Neural cell (in vitro differentiated cells): ENCODE results near the gene RABEP2.
A peak's percentile ranks its signal among the peaks of the same experiment; 100 is the strongest.

Source experiments
- EP300 ChIP-seq: fragments of 450-650 bp; conservative IDR thresholded peaks from 2 replicates; pipeline ENCODE4 v1.6.1; 2014; ENCODE audit warnings: antibody characterized with exemption, mild to moderate bottlenecking, moderate library complexity; ENCODE audit not compliant: poor library complexity, severe bottlenecking
- EZH2 ChIP-seq: fragments of 200-600, 300-800 bp; shearing (Covaris generic), sonication (generic); IDR thresholded peaks from 2 replicates; pipeline ENCODE4 v1.6.1; 2014; ENCODE audit warnings: antibody characterized with exemption, low read length, borderline replicate concordance, mild to moderate bottlenecking; ENCODE audit not compliant: insufficient read depth, poor library complexity, severe bottlenecking
- MXI1 ChIP-seq: fragments of 450-650 bp; conservative IDR thresholded peaks from 2 replicates; pipeline ENCODE4 v1.6.1; 2014; ENCODE audit warnings: antibody characterized with exemption, mild to moderate bottlenecking; ENCODE audit not compliant: poor library complexity, severe bottlenecking
- POLR2AphosphoS5 ChIP-seq: IDR thresholded peaks from 2 replicates; pipeline ENCODE4 v1.6.1; 2012
- RAD21 ChIP-seq: fragments of 450-650 bp; conservative IDR thresholded peaks from 2 replicates; pipeline ENCODE4 v1.6.1; 2014; ENCODE audit warnings: antibody characterized with exemption, mild to moderate bottlenecking, moderate library complexity
- SMC3 ChIP-seq: fragments of 450-650 bp; conservative IDR thresholded peaks from 2 replicates; pipeline ENCODE4 v1.6.1; 2014; ENCODE audit warnings: antibody characterized with exemption, mild to moderate bottlenecking, moderate library complexity; ENCODE audit not compliant: poor library complexity
- TF ChIP-seq, protein P1 (sequence below): fragments of 450-650 bp; IDR thresholded peaks from 2 replicates; pipeline ENCODE4 v1.5.1; 2014; ENCODE audit warnings: antibody characterized with exemption, mild to moderate bottlenecking, moderate library complexity; ENCODE audit not compliant: poor library complexity, severe bottlenecking
- TF ChIP-seq, protein P2 (sequence below): IDR thresholded peaks from 2 replicates; pipeline ENCODE4 v1.6.1; 2012; ENCODE audit warnings: borderline replicate concordance

GRCh38 chr16:28879261-28879840 is 45.7 kb downstream of the RABEP2 start:
- TF ChIP-seq RAD21 (no peak), POLR2AphosphoS5 (no peak), EZH2 (no peak), EP300 (no peak), MXI1 (no peak), SMC3 (no peak)
- TF ChIP-seq, protein P1, sequence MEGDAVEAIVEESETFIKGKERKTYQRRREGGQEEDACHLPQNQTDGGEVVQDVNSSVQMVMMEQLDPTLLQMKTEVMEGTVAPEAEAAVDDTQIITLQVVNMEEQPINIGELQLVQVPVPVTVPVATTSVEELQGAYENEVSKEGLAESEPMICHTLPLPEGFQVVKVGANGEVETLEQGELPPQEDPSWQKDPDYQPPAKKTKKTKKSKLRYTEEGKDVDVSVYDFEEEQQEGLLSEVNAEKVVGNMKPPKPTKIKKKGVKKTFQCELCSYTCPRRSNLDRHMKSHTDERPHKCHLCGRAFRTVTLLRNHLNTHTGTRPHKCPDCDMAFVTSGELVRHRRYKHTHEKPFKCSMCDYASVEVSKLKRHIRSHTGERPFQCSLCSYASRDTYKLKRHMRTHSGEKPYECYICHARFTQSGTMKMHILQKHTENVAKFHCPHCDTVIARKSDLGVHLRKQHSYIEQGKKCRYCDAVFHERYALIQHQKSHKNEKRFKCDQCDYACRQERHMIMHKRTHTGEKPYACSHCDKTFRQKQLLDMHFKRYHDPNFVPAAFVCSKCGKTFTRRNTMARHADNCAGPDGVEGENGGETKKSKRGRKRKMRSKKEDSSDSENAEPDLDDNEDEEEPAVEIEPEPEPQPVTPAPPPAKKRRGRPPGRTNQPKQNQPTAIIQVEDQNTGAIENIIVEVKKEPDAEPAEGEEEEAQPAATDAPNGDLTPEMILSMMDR, result no peak
- TF ChIP-seq, protein P2, sequence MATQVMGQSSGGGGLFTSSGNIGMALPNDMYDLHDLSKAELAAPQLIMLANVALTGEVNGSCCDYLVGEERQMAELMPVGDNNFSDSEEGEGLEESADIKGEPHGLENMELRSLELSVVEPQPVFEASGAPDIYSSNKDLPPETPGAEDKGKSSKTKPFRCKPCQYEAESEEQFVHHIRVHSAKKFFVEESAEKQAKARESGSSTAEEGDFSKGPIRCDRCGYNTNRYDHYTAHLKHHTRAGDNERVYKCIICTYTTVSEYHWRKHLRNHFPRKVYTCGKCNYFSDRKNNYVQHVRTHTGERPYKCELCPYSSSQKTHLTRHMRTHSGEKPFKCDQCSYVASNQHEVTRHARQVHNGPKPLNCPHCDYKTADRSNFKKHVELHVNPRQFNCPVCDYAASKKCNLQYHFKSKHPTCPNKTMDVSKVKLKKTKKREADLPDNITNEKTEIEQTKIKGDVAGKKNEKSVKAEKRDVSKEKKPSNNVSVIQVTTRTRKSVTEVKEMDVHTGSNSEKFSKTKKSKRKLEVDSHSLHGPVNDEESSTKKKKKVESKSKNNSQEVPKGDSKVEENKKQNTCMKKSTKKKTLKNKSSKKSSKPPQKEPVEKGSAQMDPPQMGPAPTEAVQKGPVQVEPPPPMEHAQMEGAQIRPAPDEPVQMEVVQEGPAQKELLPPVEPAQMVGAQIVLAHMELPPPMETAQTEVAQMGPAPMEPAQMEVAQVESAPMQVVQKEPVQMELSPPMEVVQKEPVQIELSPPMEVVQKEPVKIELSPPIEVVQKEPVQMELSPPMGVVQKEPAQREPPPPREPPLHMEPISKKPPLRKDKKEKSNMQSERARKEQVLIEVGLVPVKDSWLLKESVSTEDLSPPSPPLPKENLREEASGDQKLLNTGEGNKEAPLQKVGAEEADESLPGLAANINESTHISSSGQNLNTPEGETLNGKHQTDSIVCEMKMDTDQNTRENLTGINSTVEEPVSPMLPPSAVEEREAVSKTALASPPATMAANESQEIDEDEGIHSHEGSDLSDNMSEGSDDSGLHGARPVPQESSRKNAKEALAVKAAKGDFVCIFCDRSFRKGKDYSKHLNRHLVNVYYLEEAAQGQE, result peak; percentile 45
